NCI-H1092 (cell line): ENCODE data around the gene FRY.
"Not testable (repeated sequence)": the region's sequence is repeated elsewhere in the genome, so short reads cannot be mapped to it uniquely, and the experiment has no call there.

Experiments
- DNase-seq: peaks from one replicate; lab custom pipeline; 2025; lab: John Stamatoyannopoulos, UW

FRY gene

GRCh38 chr13:32041429-32041828 lies 9.9 kb downstream of the FRY start:
- DNase-seq, result no peak

- no peak for DNase-seq
These were observed 11.0 kb downstream of the FRY start for GRCh38 chr13:32042551-32042950.

- no peak for DNase-seq
These were observed 12.9 kb downstream of the FRY start for GRCh38 chr13:32044446-32044845.

- no peak for DNase-seq
These were observed 14.0 kb downstream of the FRY start for GRCh38 chr13:32045537-32045936.

- DNase-seq, result no peak
These were observed 14.6 kb downstream of the FRY start for GRCh38 chr13:32045982-32046785.

GRCh38 chr13:32047088-32047487 lies 15.5 kb downstream of the FRY start:
- no peak for DNase-seq

- no peak for DNase-seq
These were observed 16.2 kb downstream of the FRY start for GRCh38 chr13:32047793-32048192.

GRCh38 chr13:32048816-32049215 lies 17.2 kb downstream of the FRY start:
- DNase-seq, result no peak

- DNase-seq, result no peak
These were observed 19.6 kb downstream of the FRY start for GRCh38 chr13:32051156-32051555.

GRCh38 chr13:32056316-32056715 lies 24.7 kb downstream of the FRY start:
- DNase-seq, result peak; percentile 83

GRCh38 chr13:32057325-32057724 lies 25.8 kb downstream of the FRY start:
- not testable (repeated sequence) for DNase-seq

- DNase-seq, result no peak
These were observed 28.0 kb downstream of the FRY start for GRCh38 chr13:32059511-32059984.

GRCh38 chr13:32060401-32060878 lies 28.9 kb downstream of the FRY start:
- no peak for DNase-seq

GRCh38 chr13:32063619-32064233 lies 32.2 kb downstream of the FRY start:
- no peak for DNase-seq

GRCh38 chr13:32067149-32067961 lies 35.8 kb downstream of the FRY start:
- DNase-seq, result no peak

GRCh38 chr13:32068255-32068654 lies 36.7 kb downstream of the FRY start:
- DNase-seq, result no peak

GRCh38 chr13:32073180-32073864 lies 41.7 kb downstream of the FRY start:
- DNase-seq, result no peak

GRCh38 chr13:32075170-32075851 lies 43.7 kb downstream of the FRY start:
- DNase-seq, result no peak

- DNase-seq, result no peak
These were observed 48.0 kb downstream of the FRY start for GRCh38 chr13:32079587-32079986.

- no peak for DNase-seq
These were observed 48.8 kb downstream of the FRY start for GRCh38 chr13:32080328-32080744.

GRCh38 chr13:32081591-32081990 lies 50.0 kb downstream of the FRY start:
- DNase-seq, result no peak
